ENCODE results near the gene TNK2. TPM values are rescaled to one million over a fixed set of nuclear protein-coding genes. Genes with fewer than 3 reads are reported as not detected.

The TNK2 gene
- total and polyA plus RNA-seq, 2 donors (not counting 1 experiment from before 2014, with no cell fraction given) = 131 to 198 TPM

GRCh38 chr3:195885036-195885891 is 23.1 kb downstream of the TNK2 start:
- ChIA-PET POLR2A (no interaction called here), CTCF (interaction anchor here (1.0 to 1.4 kb wide), 3 partner anchors 9 to 22 kb away, joined by 3 to 5 read pairs (median 3); no protein-coding TSS in a partner anchor)
- Histone ChIP-seq H3K27ac (ENCODE audit: low read length in 2 of 2) (no peak overlapping the region), H3K9ac (ENCODE audit: low read length) (no peak overlapping the region), H2AFZ (ENCODE audit: insufficient read depth, low read depth, low read length, poor library complexity, severe bottlenecking) (no peak overlapping the region), H3K9me3 (ENCODE audit: control extremely low read depth in 1 of 3, control insufficient read depth in 2 of 3, insufficient read depth in 1 of 3, low read length in 2 of 3) (no peaks in the 10 kb centered on the region), H3K4me2 (replicated peaks; ENCODE audit: low read depth, low read length, poor library complexity, severe bottlenecking) (no peak overlapping the region), H3K27me3 (replicated peaks in 1 of 4; ENCODE audit: control extremely low read depth in 1 of 4, control insufficient read depth in 3 of 4, insufficient read depth in 4 of 4, low read length in 3 of 4) (no peaks in the 10 kb centered on the region), H3K4me3 (ENCODE audit: control extremely low read depth in 1 of 5, extremely low read depth in 1 of 5, insufficient read depth in 1 of 5, low read depth in 2 of 5, low read length in 4 of 5) (no peak overlapping the region), H3K36me3 (replicated peaks in 1 of 2; ENCODE audit: control extremely low read depth in 1 of 2, control insufficient read depth in 1 of 2, extremely low read depth in 1 of 2, insufficient read depth in 2 of 2, low read length in 1 of 2) (peaks cover 0 to 71% of the 10 kb centered on the region in 2 experiments), H3K4me1 (ENCODE audit: control insufficient read depth in 2 of 2, insufficient read depth in 2 of 2, low read length in 2 of 2) (no peaks in the 10 kb centered on the region), H3K79me2 (ENCODE audit: control insufficient read depth, insufficient read depth, low read length) (peaks cover 77% of the 10 kb centered on the region), H4K20me1 (ENCODE audit: control insufficient read depth, insufficient read depth, low read length, poor library complexity, severe bottlenecking) (peaks cover 74% of the 10 kb centered on the region)
- Mint-ChIP-seq H3K4me1 (peaks cover 3% of the 10 kb centered on the region), H3K27me3 (no peaks in the 10 kb centered on the region), H3K27ac (no peak overlapping the region), H3K4me3 (no peak overlapping the region), H3K9me3 (ENCODE audit: insufficient read depth) (no peaks in the 10 kb centered on the region)
- intact Hi-C loops (cut with micrococcal nuclease) = no loop called here
- ATAC-seq (ENCODE audit: low read depth) (no peak), DNase-seq (no peak)
- TF ChIP-seq CTCF (IDR thresholded peaks at IDR 0.05) = no peak
- no peak for TF ChIP-seq EZH2 (IDR thresholded peaks at IDR 0.05; ENCODE audit: borderline replicate concordance, insufficient read depth, low read depth, low read length, poor library complexity, severe bottlenecking)
- 96% methylated on average over 19 of the region's 25 CpGs for WGBS (ENCODE audit: insufficient coverage)

DNA sequence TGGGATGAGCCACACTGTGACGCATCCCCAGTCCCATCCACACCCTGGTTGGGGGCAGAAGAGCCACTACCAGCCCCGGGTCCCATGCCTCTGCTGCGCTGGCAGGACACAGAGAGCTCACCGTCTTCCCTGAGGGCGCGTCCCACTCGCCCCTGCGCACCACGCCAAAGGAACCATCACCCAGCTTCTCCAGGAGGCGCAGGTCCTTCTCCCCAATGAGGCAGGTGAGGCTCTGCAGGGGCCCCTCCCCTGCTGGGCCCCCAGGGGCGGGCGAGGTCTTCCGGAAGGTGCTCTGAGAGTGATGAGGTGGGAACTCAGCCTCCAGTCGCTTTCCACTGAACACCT is 23.7 kb downstream of the TNK2 start:
- Histone ChIP-seq H4K20me1 (ENCODE audit: control insufficient read depth, insufficient read depth, low read length, poor library complexity, severe bottlenecking) (peaks cover 74% of the 10 kb centered on the region), H3K27me3 (replicated peaks in 1 of 4; ENCODE audit: control extremely low read depth in 1 of 4, control insufficient read depth in 3 of 4, insufficient read depth in 4 of 4, low read length in 3 of 4) (no peaks in the 10 kb centered on the region), H3K4me3 (ENCODE audit: control extremely low read depth in 1 of 5, extremely low read depth in 1 of 5, insufficient read depth in 1 of 5, low read depth in 2 of 5, low read length in 4 of 5) (no peak overlapping the region), H3K27ac (ENCODE audit: low read length in 2 of 2) (no peak overlapping the region), H3K36me3 (replicated peaks in 1 of 2; ENCODE audit: control extremely low read depth in 1 of 2, control insufficient read depth in 1 of 2, extremely low read depth in 1 of 2, insufficient read depth in 2 of 2, low read length in 1 of 2) (peaks cover 0 to 76% of the 10 kb centered on the region in 2 experiments), H3K79me2 (ENCODE audit: control insufficient read depth, insufficient read depth, low read length) (peaks cover 77% of the 10 kb centered on the region), H3K4me2 (replicated peaks; ENCODE audit: low read depth, low read length, poor library complexity, severe bottlenecking) (no peak overlapping the region), H3K9me3 (ENCODE audit: control extremely low read depth in 1 of 3, control insufficient read depth in 2 of 3, insufficient read depth in 1 of 3, low read length in 2 of 3) (no peaks in the 10 kb centered on the region), H3K4me1 (ENCODE audit: control insufficient read depth in 2 of 2, insufficient read depth in 2 of 2, low read length in 2 of 2) (no peaks in the 10 kb centered on the region), H2AFZ (ENCODE audit: insufficient read depth, low read depth, low read length, poor library complexity, severe bottlenecking) (no peak overlapping the region), H3K9ac (ENCODE audit: low read length) (no peak overlapping the region)
- no peak overlapping the region for H3K27ac Mint-ChIP-seq
- H3K9me3 Mint-ChIP-seq (ENCODE audit: insufficient read depth) = no peaks in the 10 kb centered on the region
- no peak for TF ChIP-seq CTCF (IDR thresholded peaks at IDR 0.05)
- no peak for TF ChIP-seq EZH2 (IDR thresholded peaks at IDR 0.05; ENCODE audit: borderline replicate concordance, insufficient read depth, low read depth, low read length, poor library complexity, severe bottlenecking)
- intact Hi-C loops (cut with micrococcal nuclease) = no loop called here
- 95% methylated on average over 11 of the region's 14 CpGs for WGBS (ENCODE audit: insufficient coverage)
- no peaks in the 10 kb centered on the region for H3K27me3 Mint-ChIP-seq
- H3K4me1 Mint-ChIP-seq = peaks cover 3% of the 10 kb centered on the region
- ATAC-seq (ENCODE audit: low read depth) (no peak), DNase-seq (no peak)
- ChIA-PET POLR2A (no interaction called here), CTCF (interaction anchor here (1.0 to 1.4 kb wide), 2 partner anchors 10 to 18 kb away, joined by 3 to 5 read pairs; no protein-coding TSS in a partner anchor)
- H3K4me3 Mint-ChIP-seq = no peak overlapping the region
